Lung (tissue), 12 donors: ENCODE measurements around the gene ITK. TPM values are rescaled to one million over a fixed set of nuclear protein-coding genes. Genes with fewer than 3 reads are reported as not detected.
A peak's percentile ranks its signal among the peaks of the same experiment; 100 is the strongest.

Experiments used
- ATAC-seq: fragments of 200-7000 bp; cut with Tn5 transposase; one replicate; pipeline ENCODE4 v1.9.1; 2020; ENCODE audit warnings: moderate number of reproducible peaks; ENCODE audit not compliant: insufficient read depth, low FRiP score
- DNase-seq, 3 donors: peaks; one replicate each; pipeline ENCODE4 v3.0.0-alpha.2; 2013 to 2017
- H3K27ac ChIP-seq, 2 donors: one replicate each; pipeline ENCODE4 v1.5.1; 2013; ENCODE audit warnings: mild to moderate bottlenecking in 2 of 2, moderate library complexity in 2 of 2, control low read depth in 1 of 2, inconsistent platforms in 1 of 2, low read depth in 1 of 2, low read length in 1 of 2
- H3K27me3 ChIP-seq, 3 donors: one replicate each; pipeline ENCODE4 v1.5.1; 2013; ENCODE audit warnings: low read length in 2 of 3; ENCODE audit not compliant: control insufficient read depth in 3 of 3, insufficient read depth in 3 of 3
- H3K36me3 ChIP-seq, 4 donors: one replicate each; pipeline ENCODE4 v1.5.1; 2013; ENCODE audit warnings: low read length in 4 of 4, mild to moderate bottlenecking in 1 of 4, moderate library complexity in 1 of 4; ENCODE audit not compliant: control insufficient read depth in 4 of 4, insufficient read depth in 4 of 4
- H3K4me1 ChIP-seq, 5 donors: one replicate each; pipeline ENCODE4 v1.5.1; 2013; ENCODE audit warnings: low read length in 5 of 5, mild to moderate bottlenecking in 2 of 5, moderate library complexity in 1 of 5; ENCODE audit not compliant: control insufficient read depth in 5 of 5, insufficient read depth in 5 of 5
- H3K4me3 ChIP-seq: one replicate; pipeline ENCODE4 v1.5.1; 2013; ENCODE audit warnings: mild to moderate bottlenecking, control low read depth, moderate library complexity
- H3K9ac ChIP-seq, 2 donors: one replicate each; pipeline ENCODE4 v1.5.1; 2013; ENCODE audit warnings: low read length in 2 of 2, control low read depth in 1 of 2; ENCODE audit not compliant: insufficient read depth in 1 of 2
- H3K9me3 ChIP-seq, 4 donors: one replicate each; pipeline ENCODE4 v1.5.1; 2013; ENCODE audit warnings: low read length in 3 of 4, mild to moderate bottlenecking in 1 of 4, moderate library complexity in 1 of 4; ENCODE audit not compliant: control insufficient read depth in 4 of 4, insufficient read depth in 3 of 4
- WGBS, 2 donors: extraction: QIAGEN DNeasy Blood & Tissue Kit; methylation state at CpG; one replicate each; pipeline ENCODE4 v1.1.7; 2013; 5-methylcytosine and 5-hydroxymethylcytosine counted together
- polyA plus RNA-seq, 2 donors: library from polyadenylated mRNA; stranded (reverse); fragments of 200-250 nt; gene quantifications; one replicate each; pipeline ENCODE4 v1.2.1, GENCODE V29; 2013
- total RNA-seq, 2 donors: library from RNA; depleted of rRNA in 1 of 2; stranded (reverse); fragments of >200 nt in 1 of 2; gene quantifications; one replicate each; pipeline ENCODE4 v1.2.1, GENCODE V29; 2014 to 2021
- TF ChIP-seq, protein P1 (sequence below): IDR thresholded peaks from 2 replicates; pipeline ENCODE4 v1.5.1; 2012; ENCODE audit warnings: mild to moderate bottlenecking; ENCODE audit errors: control extremely low read depth, extremely low read depth
- donor health status: control.
- donor health status: control.
- donor health status: Bipolar disorder and iron deficiency.
- donor health status: healthy.
- donor health status: DM: yes; HTN: yes; CAD: no.

Gene ITK
- total and polyA plus RNA-seq, 4 donors, result 0.91 to 3.4 (median 2.8) TPM

DNA sequence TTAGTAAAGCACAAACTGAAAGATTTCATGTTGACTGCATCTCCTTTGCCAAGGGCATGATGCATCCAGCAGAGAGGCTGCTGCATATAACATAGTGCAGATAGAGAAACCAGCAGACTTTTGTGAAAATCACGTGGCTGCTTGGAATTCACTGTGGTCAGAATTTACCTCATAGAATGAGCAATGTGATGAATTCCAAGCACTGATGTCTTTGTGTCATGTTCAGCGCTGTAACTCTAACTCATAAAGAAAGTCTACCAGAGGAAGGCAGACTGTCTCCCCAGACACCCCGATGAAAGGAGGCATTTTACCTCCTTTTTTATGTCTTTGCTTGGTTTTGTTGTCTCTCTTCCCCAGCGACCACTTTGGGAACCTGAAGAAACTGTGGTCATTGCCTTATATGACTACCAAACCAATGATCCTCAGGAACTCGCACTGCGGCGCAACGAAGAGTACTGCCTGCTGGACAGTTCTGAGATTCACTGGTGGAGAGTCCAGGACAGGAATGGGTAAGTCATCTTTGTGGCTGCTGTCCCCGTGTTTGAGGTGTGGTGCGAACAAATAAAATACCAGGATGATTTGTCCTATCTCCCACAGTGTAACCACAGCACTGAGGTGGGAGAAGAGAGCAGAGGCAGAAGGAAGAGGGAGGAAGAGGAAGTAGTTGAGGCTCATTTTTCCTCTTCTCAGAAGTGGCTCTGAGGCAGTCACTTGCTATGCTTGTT lies 42.0 kb downstream of the ITK start:
- TF ChIP-seq, protein P1, sequence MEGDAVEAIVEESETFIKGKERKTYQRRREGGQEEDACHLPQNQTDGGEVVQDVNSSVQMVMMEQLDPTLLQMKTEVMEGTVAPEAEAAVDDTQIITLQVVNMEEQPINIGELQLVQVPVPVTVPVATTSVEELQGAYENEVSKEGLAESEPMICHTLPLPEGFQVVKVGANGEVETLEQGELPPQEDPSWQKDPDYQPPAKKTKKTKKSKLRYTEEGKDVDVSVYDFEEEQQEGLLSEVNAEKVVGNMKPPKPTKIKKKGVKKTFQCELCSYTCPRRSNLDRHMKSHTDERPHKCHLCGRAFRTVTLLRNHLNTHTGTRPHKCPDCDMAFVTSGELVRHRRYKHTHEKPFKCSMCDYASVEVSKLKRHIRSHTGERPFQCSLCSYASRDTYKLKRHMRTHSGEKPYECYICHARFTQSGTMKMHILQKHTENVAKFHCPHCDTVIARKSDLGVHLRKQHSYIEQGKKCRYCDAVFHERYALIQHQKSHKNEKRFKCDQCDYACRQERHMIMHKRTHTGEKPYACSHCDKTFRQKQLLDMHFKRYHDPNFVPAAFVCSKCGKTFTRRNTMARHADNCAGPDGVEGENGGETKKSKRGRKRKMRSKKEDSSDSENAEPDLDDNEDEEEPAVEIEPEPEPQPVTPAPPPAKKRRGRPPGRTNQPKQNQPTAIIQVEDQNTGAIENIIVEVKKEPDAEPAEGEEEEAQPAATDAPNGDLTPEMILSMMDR, result no peak
- Histone ChIP-seq H3K36me3 (no peaks in the 10 kb centered on the region), H3K9me3 (no peaks in the 10 kb centered on the region), H3K4me3 (no peak overlapping the region), H3K27ac (peak overlapping the region in 1 of 2 donors; percentile 40), H3K27me3 (no peaks in the 10 kb centered on the region), H3K9ac (no peak overlapping the region), H3K4me1 (no peaks in the 10 kb centered on the region)
- ATAC-seq (no peak), DNase-seq (no peak)
- WGBS, 2 donors, result 81 to 82% methylated on average over 10 of the region's 10 CpGs

DNA sequence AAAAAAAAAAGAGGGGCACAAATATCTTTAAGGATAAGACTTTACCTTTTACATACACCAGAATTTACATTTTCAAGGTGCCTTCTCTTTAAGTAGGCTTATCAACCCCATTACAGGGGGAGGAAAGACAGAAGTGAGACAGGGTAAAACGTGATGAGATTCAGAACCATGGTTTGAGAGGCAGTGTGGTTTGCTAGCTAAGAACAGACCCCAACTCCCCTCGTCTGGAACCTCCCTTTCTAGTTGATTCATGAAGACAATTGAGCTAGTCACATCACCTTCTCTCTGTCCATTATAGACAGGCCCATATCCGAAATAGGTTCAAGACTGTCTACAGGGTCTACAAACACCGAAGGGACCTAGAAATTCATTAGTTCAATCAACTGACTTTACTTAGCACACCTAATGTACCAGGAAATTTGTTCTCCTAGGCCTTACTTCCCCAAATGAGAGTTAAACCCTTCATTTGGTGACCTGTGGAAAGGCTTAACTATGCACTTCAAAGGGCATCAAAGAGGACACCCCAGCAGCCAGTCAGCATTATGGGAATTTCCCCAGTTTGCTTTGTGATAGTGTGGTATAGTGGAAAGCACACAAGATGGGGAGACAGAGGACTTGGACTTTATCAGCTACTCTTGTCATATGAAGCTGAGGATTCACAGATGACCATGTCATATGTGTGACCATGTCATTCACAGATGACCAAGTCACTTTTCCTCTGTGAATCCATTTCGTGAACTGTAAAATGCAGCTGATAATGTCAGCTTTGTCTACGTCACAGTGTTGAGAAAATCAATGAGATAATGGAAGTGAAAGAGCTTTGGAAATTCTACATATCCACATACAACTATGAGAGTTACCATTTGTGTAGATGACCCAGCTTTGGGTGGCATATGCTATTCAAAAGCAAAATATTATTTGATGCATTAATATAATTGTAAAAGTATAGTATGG lies 45.1 kb downstream of the ITK start:
- H3K27ac ChIP-seq, result no peak overlapping the region
- no peak overlapping the region for H3K9ac ChIP-seq
- H3K36me3 ChIP-seq, result no peaks in the 10 kb centered on the region
- TF ChIP-seq, protein P1, result no peak
- H3K4me3 ChIP-seq, result no peak overlapping the region
- H3K9me3 ChIP-seq, result no peaks in the 10 kb centered on the region
- no peak for DNase-seq
- no peaks in the 10 kb centered on the region for H3K27me3 ChIP-seq
- WGBS, 2 donors, result 68 to 91% methylated on average over 6 of the region's 6 CpGs
- no peaks in the 10 kb centered on the region for H3K4me1 ChIP-seq
- no peak for ATAC-seq

DNA sequence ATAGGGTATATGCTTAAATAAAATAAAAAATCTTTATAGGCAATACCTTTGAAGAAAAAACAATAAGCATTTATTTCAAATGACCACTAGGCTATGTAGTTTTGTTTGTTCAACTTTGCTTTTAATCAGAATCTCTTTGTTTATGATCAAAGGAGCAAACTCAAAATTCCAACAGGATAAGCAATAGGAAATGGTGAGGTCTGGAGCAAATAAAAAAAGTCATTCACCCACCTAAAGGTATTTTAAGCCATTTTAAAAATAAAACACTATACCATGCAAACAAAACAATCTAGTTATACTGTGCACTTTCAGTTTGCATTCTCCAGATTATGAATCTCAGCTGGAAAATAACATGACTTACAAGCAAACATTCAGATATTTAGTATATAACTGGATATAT lies 50.0 kb downstream of the ITK start:
- no peak overlapping the region for H3K4me3 ChIP-seq
- H3K36me3 ChIP-seq, result no peaks in the 10 kb centered on the region
- ATAC-seq, result no peak
- DNase-seq, result no peak
- no peaks in the 10 kb centered on the region for H3K9me3 ChIP-seq
- H3K9ac ChIP-seq, result no peak overlapping the region
- H3K4me1 ChIP-seq, result no peaks in the 10 kb centered on the region
- TF ChIP-seq, protein P1, result no peak
- H3K27ac ChIP-seq, result no peak overlapping the region
- peaks cover 0 to 3% (median 3%) of the 10 kb centered on the region in 3 donors for H3K27me3 ChIP-seq
